GM20000 (cell line): ENCODE measurements around the gene CEPT1.
A peak's percentile ranks its signal among the peaks of the same experiment; 100 is the strongest.

Source experiments
- DNase-seq: peaks from one replicate; pipeline ENCODE4 v3.0.0; 2012; ENCODE audit warnings: low spot score
- TF ChIP-seq, protein P1 (sequence below): IDR thresholded peaks from 2 replicates; pipeline ENCODE4 v1.5.1; 2012; ENCODE audit warnings: mild to moderate bottlenecking, control low read depth; ENCODE audit errors: extremely low read depth, missing control alignments

Gene CEPT1

GRCh38 chr1:111204201-111204982 lies 64.4 kb downstream of the CEPT1 start:
- peak; percentile 85 for DNase-seq
- TF ChIP-seq, protein P1, sequence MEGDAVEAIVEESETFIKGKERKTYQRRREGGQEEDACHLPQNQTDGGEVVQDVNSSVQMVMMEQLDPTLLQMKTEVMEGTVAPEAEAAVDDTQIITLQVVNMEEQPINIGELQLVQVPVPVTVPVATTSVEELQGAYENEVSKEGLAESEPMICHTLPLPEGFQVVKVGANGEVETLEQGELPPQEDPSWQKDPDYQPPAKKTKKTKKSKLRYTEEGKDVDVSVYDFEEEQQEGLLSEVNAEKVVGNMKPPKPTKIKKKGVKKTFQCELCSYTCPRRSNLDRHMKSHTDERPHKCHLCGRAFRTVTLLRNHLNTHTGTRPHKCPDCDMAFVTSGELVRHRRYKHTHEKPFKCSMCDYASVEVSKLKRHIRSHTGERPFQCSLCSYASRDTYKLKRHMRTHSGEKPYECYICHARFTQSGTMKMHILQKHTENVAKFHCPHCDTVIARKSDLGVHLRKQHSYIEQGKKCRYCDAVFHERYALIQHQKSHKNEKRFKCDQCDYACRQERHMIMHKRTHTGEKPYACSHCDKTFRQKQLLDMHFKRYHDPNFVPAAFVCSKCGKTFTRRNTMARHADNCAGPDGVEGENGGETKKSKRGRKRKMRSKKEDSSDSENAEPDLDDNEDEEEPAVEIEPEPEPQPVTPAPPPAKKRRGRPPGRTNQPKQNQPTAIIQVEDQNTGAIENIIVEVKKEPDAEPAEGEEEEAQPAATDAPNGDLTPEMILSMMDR = no peak

GRCh38 chr1:111204983-111205713 lies 65.1 kb downstream of the CEPT1 start:
- DNase-seq = no peak

DNA sequence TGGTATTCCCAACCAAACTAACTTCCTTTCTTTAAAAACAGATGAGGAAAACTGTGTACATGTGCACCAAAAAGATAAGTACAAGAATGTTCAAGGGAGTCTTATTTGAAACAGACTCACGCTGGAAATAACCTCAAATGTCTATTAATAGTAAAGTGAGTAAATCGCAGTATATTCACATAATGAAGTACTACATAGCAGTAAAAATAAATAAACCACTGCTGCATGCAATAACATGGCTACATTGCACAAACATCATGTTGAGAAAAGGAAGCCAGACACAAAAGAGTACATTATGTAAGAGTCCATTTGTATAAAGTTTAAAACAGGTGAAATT lies 65.7 kb downstream of the CEPT1 start:
- no peak for DNase-seq
- TF ChIP-seq, protein P1 = no peak

More at GRCh38 chr1:111204983-111205713, 65.1 kb downstream of the CEPT1 start:
- TF ChIP-seq, protein P1 = no peak

DNA sequence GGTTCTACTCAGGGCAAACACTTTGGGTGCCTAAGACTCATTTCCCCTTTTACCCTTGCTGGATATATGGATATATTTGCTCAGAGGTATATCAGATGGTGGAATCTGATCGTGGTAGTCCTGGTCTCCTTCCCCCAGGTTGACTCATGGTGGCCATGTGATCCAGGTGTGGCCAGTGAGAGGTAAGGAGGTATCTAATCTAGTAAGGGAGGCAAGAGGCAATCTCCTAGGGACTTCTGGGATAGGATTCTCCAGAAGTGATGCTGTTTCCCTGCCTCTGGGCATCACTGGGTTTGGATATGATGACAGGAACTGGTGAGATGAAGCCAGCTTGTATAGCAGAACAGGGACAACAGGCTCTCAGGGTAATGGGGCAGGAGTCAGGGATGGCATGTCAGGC lies 68.9 kb downstream of the CEPT1 start:
- DNase-seq = no peak

GRCh38 chr1:111209622-111210021 lies 69.6 kb downstream of the CEPT1 start:
- DNase-seq = no peak
- TF ChIP-seq, protein P1 = no peak

More for the DNA sequence above, 68.9 kb downstream of the CEPT1 start:
- TF ChIP-seq, protein P1 = no peak

DNA sequence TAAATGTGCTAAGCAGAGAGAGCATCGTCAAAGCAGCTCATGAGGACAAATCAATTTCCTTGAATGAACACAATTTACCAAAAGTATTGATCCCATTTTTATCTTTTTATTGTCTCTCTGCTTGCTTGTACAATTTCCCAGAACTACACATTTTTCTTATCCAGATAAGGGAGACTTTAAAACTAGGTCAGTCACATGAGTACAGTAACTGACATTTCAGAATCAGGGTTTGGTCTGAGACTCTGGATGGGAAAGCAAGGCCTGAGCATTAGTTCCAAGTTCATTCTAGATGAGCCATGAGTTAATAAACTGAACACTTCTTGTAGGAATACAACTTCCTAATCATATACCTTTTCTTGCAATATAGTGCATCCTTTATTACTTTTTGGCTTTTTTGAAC lies 71.9 kb downstream of the CEPT1 start:
- DNase-seq = no peak
- TF ChIP-seq, protein P1 = no peak

GRCh38 chr1:111212634-111213335 lies 72.8 kb downstream of the CEPT1 start:
- TF ChIP-seq, protein P1 = no peak
- DNase-seq = no peak
